Measurements from ENCODE around the gene PEX11G. TPM values are rescaled to one million over a fixed set of nuclear protein-coding genes. Genes with fewer than 3 reads are reported as not detected.

The PEX11G gene
- total and polyA plus RNA-seq, 2 donors = 1.6 to 5.2 TPM

GRCh38 chr19:7526059-7526929 is 37.5 kb upstream of the PEX11G start:
- WGBS = 90% methylated on average over 31 of the region's 31 CpGs
- Histone ChIP-seq H3K4me3 (ENCODE audit: low read depth, low read length) (no peak overlapping the region), H3K36me3 (ENCODE audit: insufficient read depth) (no peaks in the 10 kb centered on the region), H3K4me1 (ENCODE audit: insufficient read depth) (no peaks in the 10 kb centered on the region), H3K27ac (ENCODE audit: low read depth) (no peak overlapping the region)
- DNase-seq (ENCODE audit: extremely low spot score) = no peak

GRCh38 chr19:7524992-7525739 is 36.3 kb upstream of the PEX11G start:
- H3K36me3 ChIP-seq (ENCODE audit: insufficient read depth) = no peaks in the 10 kb centered on the region
- WGBS = 92% methylated on average over 20 of the region's 20 CpGs

GRCh38 chr19:7524523-7524922 is 35.7 kb upstream of the PEX11G start:
- 93% methylated on average over 5 of the region's 5 CpGs for WGBS

More at GRCh38 chr19:7524992-7525739, 36.3 kb upstream of the PEX11G start:
- Histone ChIP-seq H3K27ac (ENCODE audit: low read depth) (no peak overlapping the region), H3K4me3 (ENCODE audit: low read depth, low read length) (no peak overlapping the region), H3K4me1 (ENCODE audit: insufficient read depth) (no peaks in the 10 kb centered on the region)
- DNase-seq (ENCODE audit: extremely low spot score) = no peak

DNA sequence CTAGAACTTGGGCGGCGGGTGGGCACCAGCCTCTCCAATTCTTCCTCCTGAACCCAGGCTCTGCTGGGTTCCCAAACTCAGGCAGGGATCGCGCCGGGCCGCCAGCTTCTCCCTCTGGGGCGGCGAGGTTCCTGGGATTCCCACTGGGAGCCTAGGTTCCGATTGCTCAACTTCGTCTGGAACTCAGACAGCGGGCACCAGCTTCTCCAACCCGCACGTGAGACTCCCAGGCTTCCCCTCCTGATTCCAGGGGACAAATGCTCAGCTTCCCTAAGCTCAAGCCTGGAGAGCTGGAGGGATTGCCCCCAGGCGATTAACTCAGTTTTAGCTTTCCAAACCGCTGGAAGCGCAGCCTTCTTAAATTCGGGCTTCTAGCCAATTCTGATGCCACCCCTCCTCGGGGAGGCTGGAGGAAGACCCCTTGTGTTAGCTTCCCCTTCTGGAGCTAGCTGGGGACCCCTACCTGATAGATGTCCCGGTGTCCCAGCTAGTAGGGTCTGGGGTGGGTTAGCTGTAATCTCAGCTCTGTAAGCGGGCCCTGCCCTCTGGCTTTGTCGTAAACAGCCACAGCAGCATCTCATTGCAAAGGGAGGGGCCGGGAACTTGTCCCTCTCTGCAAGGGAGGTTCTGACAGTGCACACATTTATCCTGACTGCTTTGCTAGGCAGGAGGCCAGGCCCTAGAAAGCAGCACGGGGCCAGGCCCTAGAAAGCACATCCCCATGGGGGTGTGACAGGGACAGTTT is 34.3 kb upstream of the PEX11G start:
- H3K4me1 ChIP-seq (ENCODE audit: insufficient read depth) = no peaks in the 10 kb centered on the region
- H3K27ac ChIP-seq (ENCODE audit: low read depth) = no peak overlapping the region
- H3K4me3 ChIP-seq (ENCODE audit: low read depth, low read length) = peak overlapping the region; percentile 85
- no peak for DNase-seq (ENCODE audit: extremely low spot score)
- 7% methylated on average over 23 of the region's 23 CpGs for WGBS
- no peaks in the 10 kb centered on the region for H3K36me3 ChIP-seq (ENCODE audit: insufficient read depth)

More at GRCh38 chr19:7524523-7524922, 35.7 kb upstream of the PEX11G start:
- H3K4me1 ChIP-seq (ENCODE audit: insufficient read depth) = no peaks in the 10 kb centered on the region
- DNase-seq (ENCODE audit: extremely low spot score) = no peak
- H3K36me3 ChIP-seq (ENCODE audit: insufficient read depth) = no peaks in the 10 kb centered on the region
- H3K4me3 ChIP-seq (ENCODE audit: low read depth, low read length) = no peak overlapping the region
- H3K27ac ChIP-seq (ENCODE audit: low read depth) = no peak overlapping the region

DNA sequence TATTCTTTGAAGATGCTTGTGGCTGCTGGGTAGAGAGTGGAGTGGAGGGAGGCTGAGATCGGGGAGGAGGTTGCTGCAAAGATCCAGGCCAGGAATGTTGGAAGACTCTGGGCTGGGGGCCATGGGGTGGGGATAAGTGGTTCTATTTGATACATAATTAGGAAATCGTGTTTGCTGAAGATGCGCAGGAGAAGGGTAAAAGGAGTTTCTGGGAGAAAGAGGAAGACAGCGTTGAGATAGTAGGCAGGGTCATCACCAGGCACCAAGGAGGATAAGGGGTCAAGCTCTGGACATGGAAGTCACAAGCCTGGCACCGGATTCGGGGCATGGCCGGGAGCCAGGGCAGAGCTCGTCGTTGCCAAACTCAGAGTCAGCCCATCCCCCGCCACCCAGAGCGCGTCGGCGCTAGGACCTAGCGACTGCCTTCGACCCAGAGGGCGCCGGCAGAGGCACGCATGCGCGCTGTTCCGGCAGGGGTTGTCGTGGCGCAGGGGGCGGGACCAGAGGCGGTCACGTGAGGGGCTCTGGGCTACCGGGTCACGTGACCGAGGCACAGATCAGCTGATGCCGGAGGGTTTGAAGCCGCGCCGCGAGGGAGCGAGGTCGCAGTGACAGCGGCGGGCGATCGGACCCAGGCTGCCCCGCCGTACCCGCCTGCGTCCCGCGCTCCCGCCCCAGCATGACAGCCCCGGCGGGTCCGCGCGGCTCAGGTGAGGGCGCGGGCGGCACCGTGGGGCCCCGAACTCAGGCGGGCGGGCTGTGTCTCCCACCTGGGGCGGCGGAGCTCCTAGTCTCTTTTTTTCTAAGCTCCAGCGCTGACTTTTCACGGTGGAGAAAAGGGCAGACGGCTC is 33.5 kb upstream of the PEX11G start, which contains the start of gene MCOLN1:
Gene MCOLN1 (plus strand): TSS at position 553 of the 851 bp plus-strand sequence. CDS start 127 bp downstream, at position 680.
- WGBS = under 1% methylated on average over 65 of the region's 65 CpGs

GRCh38 chr19:7521551-7522071 is 32.8 kb upstream of the PEX11G start:
- Histone ChIP-seq H3K4me1 (ENCODE audit: insufficient read depth) (no peaks in the 10 kb centered on the region), H3K27ac (ENCODE audit: low read depth) (no peak overlapping the region), H3K36me3 (ENCODE audit: insufficient read depth) (no peaks in the 10 kb centered on the region), H3K4me3 (ENCODE audit: low read depth, low read length) (no peak overlapping the region)
- WGBS = 45% methylated on average over 10 of the region's 10 CpGs
- DNase-seq (ENCODE audit: extremely low spot score) = no peak

More for the DNA sequence above, 33.5 kb upstream of the PEX11G start, which contains the start of gene MCOLN1:
- Histone ChIP-seq H3K27ac (ENCODE audit: low read depth) (peak within 1 kb of the TSS; percentile 42), H3K36me3 (ENCODE audit: insufficient read depth) (no peaks in the 10 kb centered on the region), H3K4me3 (ENCODE audit: low read depth, low read length) (peak within 1 kb of the TSS; percentile 85), H3K4me1 (ENCODE audit: insufficient read depth) (no peaks in the 10 kb centered on the region)
- DNase-seq (ENCODE audit: extremely low spot score) = peak; percentile 90

DNA sequence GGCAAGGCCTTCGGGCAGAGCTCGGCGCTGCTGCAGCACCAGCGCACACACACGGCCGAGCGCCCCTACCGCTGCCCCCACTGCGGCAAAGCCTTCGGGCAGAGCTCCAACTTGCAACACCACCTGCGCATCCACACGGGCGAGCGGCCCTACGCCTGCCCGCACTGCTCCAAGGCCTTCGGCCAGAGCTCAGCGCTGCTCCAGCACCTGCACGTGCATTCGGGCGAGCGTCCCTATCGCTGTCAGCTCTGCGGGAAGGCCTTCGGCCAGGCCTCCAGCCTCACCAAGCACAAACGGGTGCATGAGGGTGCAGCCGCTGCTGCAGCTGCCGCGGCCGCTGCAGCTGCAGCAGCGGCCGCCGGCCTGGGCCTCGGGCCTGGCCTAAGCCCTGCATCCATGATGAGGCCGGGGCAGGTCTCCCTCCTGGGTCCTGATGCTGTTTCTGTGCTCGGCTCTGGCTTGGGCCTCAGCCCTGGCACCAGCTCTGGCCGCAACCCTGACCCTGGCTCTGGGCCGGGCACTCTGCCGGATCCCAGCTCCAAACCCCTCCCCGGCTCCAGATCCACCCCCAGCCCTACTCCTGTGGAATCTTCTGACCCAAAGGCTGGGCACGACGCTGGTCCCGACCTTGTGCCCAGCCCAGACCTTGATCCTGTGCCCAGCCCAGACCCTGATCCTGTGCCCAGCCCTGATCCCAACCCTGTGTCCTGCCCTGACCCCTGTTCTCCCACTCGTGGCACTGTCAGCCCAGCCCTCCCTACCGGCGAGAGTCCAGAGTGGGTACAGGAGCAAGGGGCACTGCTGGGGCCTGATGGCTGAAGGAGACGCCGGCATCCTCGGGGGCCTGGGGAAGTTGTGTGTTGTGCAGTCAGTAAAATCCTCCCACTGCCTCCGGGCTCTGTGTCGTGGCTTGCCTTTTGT is 31.6 kb upstream of the PEX11G start:
- H3K4me3 ChIP-seq (ENCODE audit: low read depth, low read length) = no peak overlapping the region
- no peak for DNase-seq (ENCODE audit: extremely low spot score)
- no peaks in the 10 kb centered on the region for H3K36me3 ChIP-seq (ENCODE audit: insufficient read depth)
- no peak overlapping the region for H3K27ac ChIP-seq (ENCODE audit: low read depth)
- no peaks in the 10 kb centered on the region for H3K4me1 ChIP-seq (ENCODE audit: insufficient read depth)
- WGBS = 90% methylated on average over 51 of the region's 51 CpGs

DNA sequence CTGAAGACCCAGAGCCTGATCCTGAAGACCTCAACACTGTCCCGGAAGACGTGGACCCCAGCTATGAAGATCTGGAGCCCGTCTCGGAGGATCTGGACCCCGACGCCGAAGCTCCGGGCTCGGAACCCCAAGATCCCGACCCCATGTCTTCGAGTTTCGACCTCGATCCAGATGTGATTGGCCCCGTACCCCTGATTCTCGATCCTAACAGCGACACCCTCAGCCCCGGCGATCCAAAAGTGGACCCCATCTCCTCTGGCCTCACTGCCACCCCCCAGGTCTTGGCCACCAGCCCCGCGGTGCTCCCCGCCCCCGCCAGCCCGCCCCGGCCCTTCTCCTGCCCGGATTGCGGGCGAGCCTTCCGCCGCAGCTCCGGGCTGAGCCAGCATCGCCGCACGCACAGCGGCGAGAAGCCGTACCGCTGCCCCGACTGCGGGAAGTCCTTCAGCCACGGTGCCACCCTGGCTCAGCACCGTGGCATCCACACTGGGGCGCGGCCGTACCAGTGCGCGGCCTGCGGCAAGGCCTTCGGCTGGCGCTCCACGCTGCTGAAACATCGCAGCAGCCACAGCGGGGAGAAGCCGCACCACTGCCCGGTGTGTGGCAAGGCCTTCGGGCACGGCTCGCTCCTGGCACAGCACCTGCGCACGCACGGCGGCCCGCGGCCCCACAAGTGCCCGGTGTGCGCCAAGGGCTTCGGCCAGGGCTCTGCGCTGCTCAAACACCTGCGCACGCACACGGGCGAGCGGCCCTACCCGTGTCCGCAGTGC is 30.7 kb upstream of the PEX11G start:
- Histone ChIP-seq H3K4me1 (ENCODE audit: insufficient read depth) (no peaks in the 10 kb centered on the region), H3K4me3 (ENCODE audit: low read depth, low read length) (no peak overlapping the region), H3K27ac (ENCODE audit: low read depth) (no peak overlapping the region), H3K36me3 (ENCODE audit: insufficient read depth) (no peaks in the 10 kb centered on the region)
- DNase-seq (ENCODE audit: extremely low spot score) = no peak
- 97% methylated on average over 74 of the region's 74 CpGs for WGBS

DNA sequence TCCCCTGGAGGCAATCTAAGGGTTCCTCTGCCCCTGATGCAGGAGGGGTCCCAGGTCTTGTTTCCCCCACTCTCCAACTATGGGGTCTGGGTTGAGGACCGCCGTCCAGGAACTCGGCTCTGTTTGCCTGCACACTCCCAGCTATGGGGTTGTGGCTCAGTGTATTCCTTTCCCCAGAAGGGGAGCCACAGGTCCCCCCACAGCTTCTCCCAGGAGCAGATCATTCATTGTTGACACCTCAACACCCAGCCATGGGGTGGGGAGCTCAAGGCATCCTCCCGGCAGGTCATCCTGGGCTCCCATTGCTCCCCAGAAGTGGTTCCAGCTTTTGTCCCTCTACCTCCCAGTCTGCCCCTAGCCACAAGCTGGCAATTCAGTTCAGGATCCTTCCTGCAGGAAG is 28.0 kb upstream of the PEX11G start:
- Histone ChIP-seq H3K4me3 (ENCODE audit: low read depth, low read length) (peak overlapping the region; percentile 85), H3K36me3 (ENCODE audit: insufficient read depth) (no peaks in the 10 kb centered on the region), H3K27ac (ENCODE audit: low read depth) (no peak overlapping the region), H3K4me1 (ENCODE audit: insufficient read depth) (no peaks in the 10 kb centered on the region)
- no peak for DNase-seq (ENCODE audit: extremely low spot score)
- 26% methylated on average over 4 of the region's 4 CpGs for WGBS

GRCh38 chr19:7516333-7516732 is 27.5 kb upstream of the PEX11G start:
- under 1% methylated on average over 28 of the region's 28 CpGs for WGBS
- peak overlapping the region; percentile 91 for H3K27ac ChIP-seq (ENCODE audit: low read depth)
- H3K36me3 ChIP-seq (ENCODE audit: insufficient read depth) = no peaks in the 10 kb centered on the region
- no peak for DNase-seq (ENCODE audit: extremely low spot score)
- peak overlapping the region; percentile 85 for H3K4me3 ChIP-seq (ENCODE audit: low read depth, low read length)
- no peaks in the 10 kb centered on the region for H3K4me1 ChIP-seq (ENCODE audit: insufficient read depth)

GRCh38 chr19:7515645-7516151 is 26.9 kb upstream of the PEX11G start, which contains the start of gene ZNF358:
TSS of gene ZNF358 (plus strand) at chr19:7516103. CDS start at chr19:7519243, 3,140 bp downstream.
- Histone ChIP-seq H3K4me3 (ENCODE audit: low read depth, low read length) (peak within 1 kb of the TSS; percentile 85), H3K36me3 (ENCODE audit: insufficient read depth) (no peaks in the 10 kb centered on the region), H3K4me1 (ENCODE audit: insufficient read depth) (no peaks in the 10 kb centered on the region), H3K27ac (ENCODE audit: low read depth) (peak within 1 kb of the TSS; percentile 98)
- WGBS = under 1% methylated on average over 33 of the region's 33 CpGs
- no peak for DNase-seq (ENCODE audit: extremely low spot score)
